Umbilical cord (tissue), 2 donors: ENCODE data around the gene BRWD1. TPM values are rescaled to one million over a fixed set of nuclear protein-coding genes. Genes with fewer than 3 reads are reported as not detected.

ENCODE experiments used
- DNase-seq: peaks from one replicate; pipeline ENCODE4 v3.0.0-alpha.2; 2015; ENCODE audit warnings: low spot score
- total RNA-seq: library from RNA; depleted of rRNA; stranded (reverse); fragments of >200 nt; gene quantifications from one replicate; pipeline ENCODE4 v1.2.3, GENCODE V29; 2014; ENCODE audit warnings: low replicate concordance; ENCODE audit not compliant: insufficient read depth

Gene BRWD1
- total RNA-seq, 1 donor from 2014 or later = 97.0 TPM

- DNase-seq = no peak
Measured at GRCh38 chr21:39327727-39328126, 14.3 kb upstream of the BRWD1 start.

DNA sequence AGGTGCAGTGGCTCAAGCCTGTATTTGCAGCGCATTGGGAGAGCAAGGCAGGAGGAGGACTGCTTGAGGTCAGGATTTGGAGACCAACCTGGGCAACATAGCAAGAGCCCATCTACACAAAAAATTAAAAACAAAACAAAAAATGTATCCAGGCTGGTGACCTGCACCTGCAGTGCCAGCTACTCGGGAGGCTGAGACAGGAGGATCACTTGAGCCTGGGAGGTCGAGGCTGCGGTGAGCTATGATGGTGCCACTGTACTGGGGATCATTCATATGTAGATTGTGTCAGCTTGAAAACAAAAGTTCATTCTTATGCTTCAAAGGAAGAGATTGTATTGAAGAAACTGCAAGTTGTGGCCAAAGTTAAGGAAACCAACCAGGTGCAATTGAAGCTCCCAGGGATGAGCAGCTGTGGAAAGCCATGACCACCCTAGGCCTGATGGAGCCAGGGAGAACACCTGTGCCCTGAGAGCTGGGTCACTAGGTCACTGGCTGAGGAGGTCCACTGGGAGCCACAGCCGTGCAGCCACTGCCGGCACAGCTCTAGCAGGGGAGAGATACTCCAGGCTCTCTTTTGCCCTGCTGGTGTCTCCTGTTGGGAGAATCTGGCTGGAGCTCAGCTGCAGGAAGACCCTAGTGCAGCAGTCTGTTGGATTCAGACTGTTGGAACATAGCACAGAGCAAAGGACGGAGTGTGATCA lies 13.3 kb upstream of the BRWD1 start:
- DNase-seq = no peak

DNA sequence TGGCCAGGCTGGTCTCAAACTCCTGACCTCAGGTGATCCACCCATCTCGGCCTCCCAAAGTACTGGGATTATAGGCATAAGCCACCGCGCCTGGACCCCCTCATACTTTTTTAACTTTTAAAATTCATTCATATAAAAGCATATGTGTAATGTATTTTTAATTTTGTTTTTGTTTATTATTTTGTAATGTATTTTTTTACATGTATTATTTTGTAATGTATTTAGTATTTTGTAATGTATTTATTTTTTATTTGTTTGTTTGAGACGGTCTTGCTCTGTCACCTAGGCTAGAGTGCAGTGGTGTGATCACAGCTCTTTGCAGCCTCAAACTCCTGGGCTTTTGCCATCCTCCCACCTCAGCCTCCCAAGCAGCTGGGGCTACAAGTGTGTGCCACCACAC lies 12.0 kb upstream of the BRWD1 start:
- DNase-seq = no peak

- DNase-seq = no peak
Measured at GRCh38 chr21:39321424-39321823, 8.0 kb upstream of the BRWD1 start.

GRCh38 chr21:39319814-39320332 lies 6.4 kb upstream of the BRWD1 start:
- peak; percentile 23 for DNase-seq

DNA sequence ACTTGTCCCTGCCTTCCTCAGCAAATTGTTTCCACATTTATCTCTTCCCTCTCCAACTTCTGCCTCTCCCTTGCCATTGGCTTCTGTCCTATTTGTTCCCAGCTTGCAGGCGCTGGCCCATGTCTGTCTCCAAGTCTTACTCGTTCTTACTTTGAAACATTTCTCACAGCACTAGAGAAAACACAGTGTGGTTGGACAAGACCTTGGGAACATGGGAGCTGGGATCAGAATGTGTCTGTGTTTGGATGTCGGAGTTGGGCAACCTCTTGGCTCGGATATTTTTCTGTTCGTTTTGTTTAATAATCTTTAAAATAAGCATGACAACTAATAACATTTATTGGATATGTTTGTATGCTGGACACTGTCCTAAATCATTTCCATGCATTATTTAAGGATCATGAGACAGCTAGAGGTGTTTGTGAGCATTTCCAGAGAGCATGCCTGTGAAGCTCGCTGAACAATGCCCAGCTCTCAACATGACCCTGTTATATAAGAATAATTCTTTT lies 5.9 kb upstream of the BRWD1 start:
- peak; percentile 42 for DNase-seq

DNA sequence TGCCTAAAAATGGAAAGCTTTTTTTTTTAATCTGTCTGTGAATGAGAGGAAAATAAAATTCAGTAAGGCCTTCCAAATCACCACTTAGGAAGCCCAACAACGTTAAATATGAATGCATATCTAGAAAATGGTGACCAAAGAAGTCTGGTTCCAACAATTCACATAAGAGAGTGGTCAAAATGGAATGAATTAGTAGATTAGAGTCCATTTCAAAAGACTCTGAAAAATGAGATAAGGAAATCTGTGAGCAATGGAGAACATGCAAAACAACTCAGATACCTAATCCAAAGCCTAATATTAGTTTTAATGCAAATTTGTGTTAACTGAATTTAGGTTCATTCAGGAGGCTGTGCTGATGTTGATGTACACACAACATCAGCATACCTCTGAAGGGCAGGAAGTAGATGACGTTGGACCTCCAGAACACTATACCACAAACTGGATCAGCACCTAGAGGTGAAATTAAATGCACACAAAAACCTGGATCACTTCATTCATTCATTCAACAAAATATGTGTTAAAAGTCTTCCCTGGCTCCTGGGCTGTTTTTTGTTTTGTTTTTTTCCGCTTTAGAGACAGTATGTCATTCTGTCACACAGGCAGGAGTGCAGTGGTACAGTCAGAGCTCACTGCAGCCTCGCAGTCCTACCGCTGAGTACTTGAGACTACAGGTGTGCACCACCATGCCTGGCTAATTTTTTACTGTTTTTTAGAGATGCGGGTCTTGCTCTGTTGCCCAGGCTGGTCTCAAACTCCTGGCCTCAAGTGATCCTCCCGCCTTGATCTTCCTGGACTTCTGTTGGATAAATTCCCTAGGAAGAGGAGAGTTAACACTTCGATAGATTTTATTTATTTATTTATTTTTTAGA lies 4.9 kb upstream of the BRWD1 start:
- DNase-seq = no peak

- DNase-seq = peak; percentile 23
Measured at GRCh38 chr21:39317134-39318090, 4.0 kb upstream of the BRWD1 start.

DNA sequence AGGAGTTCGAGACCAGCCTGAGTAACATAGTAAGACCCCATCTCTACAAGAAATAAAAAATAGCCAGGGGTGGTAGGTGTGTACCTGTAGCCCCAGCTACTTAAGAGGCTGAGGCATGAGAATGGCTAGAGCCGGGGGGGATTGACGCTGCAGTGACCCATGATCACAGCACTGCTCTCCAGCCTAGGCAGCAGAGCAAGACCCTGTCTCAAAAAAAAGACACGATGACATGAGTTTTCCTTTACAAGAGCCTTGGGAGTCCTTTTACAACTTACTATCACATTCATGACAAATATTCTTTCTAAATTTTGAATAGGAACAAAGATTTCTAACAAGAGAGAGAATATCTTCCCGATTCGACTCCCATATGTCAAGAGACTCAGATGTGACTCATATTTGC lies 3.3 kb upstream of the BRWD1 start:
- no peak for DNase-seq

- no peak for DNase-seq
Measured at GRCh38 chr21:39315603-39316445, 2.4 kb upstream of the BRWD1 start.

DNA sequence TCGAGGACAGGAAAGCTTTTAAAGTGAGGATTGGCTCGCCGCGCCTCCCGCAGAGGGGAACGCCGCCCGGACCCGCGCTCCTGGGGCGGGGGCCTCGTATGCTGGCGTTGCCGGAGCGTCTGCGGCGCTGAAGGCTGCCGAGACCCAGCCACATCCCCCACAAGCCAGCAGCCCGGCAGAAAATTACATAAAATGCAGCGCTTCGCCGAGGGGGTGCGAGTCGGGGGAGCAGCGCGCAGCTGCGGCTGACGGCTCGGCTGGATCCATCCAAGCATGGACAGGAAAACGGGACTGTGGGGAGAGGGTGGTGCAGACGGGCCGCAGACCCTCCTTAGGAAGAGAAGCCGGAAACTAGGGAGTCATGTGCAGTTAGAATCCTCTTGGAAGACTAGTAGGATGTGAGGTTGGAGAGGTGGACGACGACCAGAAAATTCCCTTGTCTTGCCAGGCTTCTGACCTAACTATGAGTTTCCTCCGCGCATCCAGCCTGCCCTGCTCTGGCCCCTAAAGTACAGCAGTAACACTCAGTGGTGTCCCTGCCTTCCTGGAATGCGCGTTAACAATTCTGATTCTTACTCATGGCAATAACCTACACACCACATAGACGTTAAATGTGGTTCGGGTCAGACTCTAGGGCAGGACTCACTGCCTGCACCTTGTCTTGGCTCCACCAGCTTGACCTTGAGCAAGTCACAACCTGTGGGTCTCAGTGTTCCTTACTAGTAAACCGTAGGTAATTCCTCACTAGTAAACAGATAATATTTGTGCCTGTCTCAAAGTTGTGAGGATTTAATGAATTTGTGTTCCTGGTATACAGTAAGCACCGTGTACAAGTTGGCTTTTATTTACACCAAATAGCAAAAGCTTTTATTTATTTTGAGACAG lies 953 bp upstream of the BRWD1 start:
- peak; percentile 72 for DNase-seq

DNA sequence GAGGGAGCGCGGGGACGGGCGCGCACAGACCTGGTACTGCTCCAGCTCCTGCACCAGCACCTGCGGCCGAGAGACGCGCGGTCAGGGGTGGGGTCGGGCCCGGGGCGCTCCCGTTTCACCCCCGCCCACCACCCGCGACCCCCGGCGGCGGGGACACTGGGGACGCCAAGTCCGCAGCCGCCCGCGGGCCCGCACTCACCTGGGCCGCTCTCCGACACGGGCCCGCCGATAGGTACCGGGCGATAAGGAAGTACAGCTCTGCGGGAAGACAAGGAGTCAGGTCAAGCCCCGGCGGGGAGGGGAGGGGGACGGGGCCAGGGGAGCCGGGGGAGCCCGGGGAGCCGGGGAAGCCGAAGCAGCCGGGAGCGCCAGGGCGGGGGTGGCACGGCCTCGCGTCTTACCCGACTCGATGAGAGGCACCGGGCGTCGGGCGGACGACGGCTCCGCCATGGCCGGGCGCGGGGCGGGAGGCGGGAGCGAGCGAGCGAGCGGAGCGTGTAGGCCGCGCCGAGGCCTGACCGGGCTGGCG lies 326 bp downstream of the BRWD1 start:
- DNase-seq = no peak

DNA sequence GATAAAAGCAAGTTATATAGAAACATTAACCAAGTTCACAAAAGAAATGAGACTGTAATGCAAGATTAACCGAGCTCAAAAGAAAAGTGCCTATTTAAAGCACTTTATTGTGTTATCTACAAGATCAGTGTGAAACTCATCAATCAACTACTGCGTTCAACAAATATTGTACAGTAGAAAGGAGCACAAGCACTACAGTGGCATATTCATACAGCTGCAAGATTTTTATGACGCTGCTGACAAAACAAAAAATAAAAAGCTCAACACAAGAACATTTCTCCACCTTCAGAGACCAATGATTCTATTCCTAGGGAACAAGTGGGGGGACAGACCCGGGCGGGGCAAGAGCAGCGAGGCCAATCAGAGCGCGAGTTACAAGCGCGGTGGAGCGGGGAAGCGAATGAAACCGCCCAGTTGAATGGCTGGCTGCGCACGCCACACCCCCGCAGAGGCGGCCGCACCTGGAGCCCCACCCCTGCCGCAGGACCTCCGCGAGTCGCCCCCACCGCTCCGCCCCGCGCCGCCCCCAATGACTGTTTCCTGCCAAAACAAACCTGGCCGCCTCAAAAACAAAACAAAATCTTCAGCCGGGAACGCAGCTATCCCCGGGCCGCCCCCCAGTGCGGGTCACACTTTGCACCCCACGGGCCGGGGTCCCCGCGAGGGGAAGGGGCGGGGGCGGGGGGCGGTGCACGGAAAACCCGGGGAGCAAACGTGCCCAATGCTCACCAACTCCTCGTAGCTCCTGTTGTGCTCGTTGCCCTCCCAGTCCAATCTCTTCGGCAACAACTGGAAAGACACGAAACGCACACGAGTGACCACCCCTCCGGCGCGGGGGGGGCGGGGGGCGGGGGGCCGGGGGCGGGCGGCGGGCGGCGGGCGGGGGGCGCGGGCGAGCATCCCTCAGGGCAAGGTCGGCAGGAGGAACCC lies 1.1 kb downstream of the BRWD1 start:
- DNase-seq = peak; percentile 93

DNA sequence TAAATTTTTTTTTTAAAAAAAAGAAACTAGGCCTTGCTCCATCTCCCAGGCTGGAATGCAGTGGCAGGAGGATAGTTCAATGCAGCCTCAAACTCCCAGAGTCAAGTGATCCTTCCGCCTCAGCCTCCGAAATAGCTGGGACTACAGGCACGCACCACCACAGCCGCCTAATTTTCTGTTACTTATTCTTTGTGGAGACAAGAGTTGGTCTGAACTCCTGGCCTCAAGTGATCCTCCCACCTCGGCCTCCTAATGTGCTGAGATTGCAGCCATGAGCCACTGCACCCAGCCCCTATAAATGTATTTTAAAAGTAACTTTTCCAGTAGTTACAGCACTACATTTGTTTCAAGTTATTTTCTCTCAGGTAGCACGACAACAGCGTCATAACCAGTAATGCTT lies 2.3 kb downstream of the BRWD1 start:
- no peak for DNase-seq

GRCh38 chr21:39307466-39307865 lies 6.0 kb downstream of the BRWD1 start:
- DNase-seq = no peak

GRCh38 chr21:39300587-39300986 lies 12.8 kb downstream of the BRWD1 start:
- no peak for DNase-seq

DNA sequence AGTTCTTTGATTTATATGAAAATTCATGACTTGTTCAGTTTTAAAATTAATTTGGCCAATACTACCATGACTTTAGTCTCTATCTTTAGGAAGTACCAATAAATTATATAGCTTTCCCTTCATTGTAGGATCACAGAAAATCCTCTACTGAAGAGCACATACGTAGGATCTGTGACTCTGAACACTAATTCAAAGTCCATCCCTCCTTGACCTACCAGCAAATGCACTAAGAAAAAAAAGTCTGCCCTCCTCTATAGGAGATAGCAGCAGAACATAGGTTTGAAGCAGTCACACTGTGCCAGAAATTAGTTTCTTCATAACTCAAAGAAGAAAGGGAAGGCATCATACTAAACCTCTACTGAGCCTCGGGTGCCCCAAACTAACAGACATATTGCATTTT lies 16.5 kb downstream of the BRWD1 start:
- DNase-seq = no peak

- DNase-seq = no peak
Measured at GRCh38 chr21:39288987-39289386, 24.4 kb downstream of the BRWD1 start.
